Stromal cell of bone marrow (primary cell): ENCODE data around the gene NEDD1.

Experiments used
- DNase-seq: peaks from one replicate; pipeline ENCODE4 v3.0.0-alpha.2; 2012; ENCODE audit warnings: low read depth

The NEDD1 gene

GRCh38 chr12:96901175-96901574 lies 5.9 kb upstream of the NEDD1 start:
- DNase-seq: no peak

- no peak for DNase-seq
Observed at GRCh38 chr12:96902076-96902475, 5.0 kb upstream of the NEDD1 start.

DNA sequence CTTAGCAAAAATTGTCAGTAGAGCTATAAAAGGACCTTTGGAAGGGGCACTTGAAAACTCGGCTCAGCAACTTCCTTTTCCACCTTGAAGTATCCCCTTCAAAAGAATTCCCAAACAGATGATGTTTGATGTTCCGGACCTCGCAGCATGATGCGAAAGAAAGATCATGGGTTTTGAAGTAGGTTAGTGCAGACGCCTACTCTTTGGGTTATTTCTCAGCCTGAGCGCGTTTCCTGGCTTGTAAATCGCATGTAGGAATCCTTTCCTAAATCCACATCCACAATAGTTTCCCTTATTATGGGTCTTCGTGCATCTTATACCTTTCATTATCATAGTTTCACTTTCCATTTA lies 584 bp upstream of the NEDD1 start:
- no peak for DNase-seq

- DNase-seq: no peak
Observed at GRCh38 chr12:96907671-96908422, 790 bp downstream of the NEDD1 start.

DNA sequence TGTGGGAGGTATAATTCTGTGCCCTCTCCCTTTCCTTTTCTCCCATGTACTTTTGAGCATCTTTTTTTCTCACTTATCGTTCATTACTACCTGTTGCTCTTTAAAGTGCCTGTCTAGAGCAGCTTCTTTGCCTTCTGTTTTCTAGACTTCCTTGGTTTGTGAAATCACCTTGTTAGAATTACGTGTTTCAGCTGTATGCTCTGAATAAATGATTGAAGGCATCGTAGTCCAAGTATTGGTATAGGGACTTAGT lies 1.3 kb downstream of the NEDD1 start:
- no peak for DNase-seq

- DNase-seq: no peak
Observed at GRCh38 chr12:96912261-96912660, 5.2 kb downstream of the NEDD1 start.

DNA sequence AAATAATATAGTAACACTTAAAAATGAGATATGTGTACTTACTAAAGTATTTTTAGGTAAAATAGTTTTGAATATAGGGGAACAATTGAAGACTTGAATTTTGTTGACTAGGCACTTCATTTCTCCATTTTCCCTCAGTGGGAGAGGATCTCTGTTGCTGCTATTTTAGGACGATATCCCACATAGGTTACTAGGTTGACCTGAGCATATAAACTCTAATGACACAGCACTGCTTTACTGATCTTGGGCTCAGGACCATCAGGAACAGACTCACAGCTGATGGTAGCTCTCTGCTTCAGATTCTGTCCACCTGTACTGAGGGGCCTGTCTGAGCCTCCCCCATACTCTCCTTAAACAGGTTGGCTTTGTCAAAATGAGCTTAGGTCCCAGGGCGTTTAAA lies 5.9 kb downstream of the NEDD1 start:
- DNase-seq: no peak

DNA sequence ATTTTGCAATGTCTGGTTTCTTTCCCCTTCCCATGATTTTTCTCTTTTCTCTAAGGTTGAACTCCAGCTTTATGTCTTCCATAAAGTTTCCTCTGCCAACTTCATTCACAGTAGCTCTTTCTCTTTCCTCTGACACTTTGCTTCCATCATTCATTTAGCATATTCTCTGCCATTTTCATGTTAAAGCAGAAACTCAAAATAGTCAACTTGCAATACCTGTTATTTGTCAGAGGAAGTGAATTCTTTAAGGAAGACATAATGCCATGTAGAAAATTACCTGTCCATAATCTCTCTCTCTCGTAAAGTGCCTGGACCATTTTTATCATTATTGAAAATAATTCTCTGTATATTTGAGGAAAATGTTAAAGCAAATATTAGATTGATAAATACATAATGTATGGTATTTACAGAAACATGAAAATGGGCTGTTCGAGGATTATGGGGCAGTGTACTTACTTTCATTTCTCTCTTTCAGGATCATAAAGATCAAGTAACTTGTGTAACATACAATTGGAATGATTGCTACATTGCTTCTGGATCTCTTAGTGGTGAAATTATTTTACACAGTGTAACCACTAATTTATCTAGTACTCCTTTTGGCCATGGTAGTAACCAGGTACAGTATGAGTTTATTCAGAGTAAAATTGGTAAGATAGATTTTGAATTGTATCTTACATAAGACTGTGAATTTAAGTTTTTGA lies 12.6 kb downstream of the NEDD1 start:
- no peak for DNase-seq

GRCh38 chr12:96948782-96949181 lies 41.7 kb downstream of the NEDD1 start:
- no peak for DNase-seq

GRCh38 chr12:96979532-96979931 lies 72.5 kb downstream of the NEDD1 start:
- no peak for DNase-seq

- peak; percentile 84 for DNase-seq
Observed at GRCh38 chr12:96980991-96981414, 73.9 kb downstream of the NEDD1 start.

GRCh38 chr12:96981911-96982310 lies 74.9 kb downstream of the NEDD1 start:
- DNase-seq: no peak

- DNase-seq: no peak
Observed at GRCh38 chr12:96982671-96983070, 75.6 kb downstream of the NEDD1 start.

DNA sequence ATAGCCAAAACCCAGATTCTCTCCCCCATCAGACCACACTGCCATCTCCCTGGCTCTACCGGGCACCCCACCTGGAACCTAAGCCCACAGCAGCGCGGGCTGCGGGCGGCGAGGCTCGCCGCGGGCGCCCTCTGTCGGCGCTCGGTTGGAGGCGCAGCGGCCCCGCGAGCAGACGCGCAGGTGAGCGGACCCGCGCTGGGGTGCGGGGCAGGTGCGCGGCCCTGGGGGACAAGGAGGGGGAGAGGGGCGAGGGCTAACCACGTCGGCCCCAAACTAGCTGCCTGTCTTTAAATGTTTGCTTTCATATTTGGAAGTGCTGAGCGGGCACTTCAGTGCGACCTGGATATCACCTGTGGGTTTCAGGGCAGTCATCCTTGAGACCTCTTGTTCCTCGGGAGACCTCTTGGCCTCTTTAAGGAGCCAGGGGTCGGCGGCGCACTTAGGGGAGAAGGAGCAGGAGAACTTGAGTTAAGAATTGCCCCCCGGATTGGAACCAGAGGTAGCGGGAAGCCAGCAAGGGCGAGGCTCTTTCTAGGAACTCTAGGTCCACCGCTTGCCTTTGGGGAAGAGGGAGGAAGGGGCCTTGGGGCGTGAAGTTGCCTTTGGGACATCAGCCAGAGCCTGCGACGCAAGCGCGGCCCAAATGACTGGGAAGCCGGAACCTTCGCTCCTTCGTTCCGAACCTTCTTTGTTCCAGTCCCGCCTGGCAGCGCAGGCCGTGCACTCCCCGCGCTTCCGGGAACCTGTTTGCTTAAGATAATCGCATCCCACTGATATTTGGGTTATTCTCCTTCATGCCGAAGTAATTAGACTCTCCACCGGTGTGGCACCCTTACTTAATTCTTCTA lies 78.7 kb downstream of the NEDD1 start:
- DNase-seq: no peak

DNA sequence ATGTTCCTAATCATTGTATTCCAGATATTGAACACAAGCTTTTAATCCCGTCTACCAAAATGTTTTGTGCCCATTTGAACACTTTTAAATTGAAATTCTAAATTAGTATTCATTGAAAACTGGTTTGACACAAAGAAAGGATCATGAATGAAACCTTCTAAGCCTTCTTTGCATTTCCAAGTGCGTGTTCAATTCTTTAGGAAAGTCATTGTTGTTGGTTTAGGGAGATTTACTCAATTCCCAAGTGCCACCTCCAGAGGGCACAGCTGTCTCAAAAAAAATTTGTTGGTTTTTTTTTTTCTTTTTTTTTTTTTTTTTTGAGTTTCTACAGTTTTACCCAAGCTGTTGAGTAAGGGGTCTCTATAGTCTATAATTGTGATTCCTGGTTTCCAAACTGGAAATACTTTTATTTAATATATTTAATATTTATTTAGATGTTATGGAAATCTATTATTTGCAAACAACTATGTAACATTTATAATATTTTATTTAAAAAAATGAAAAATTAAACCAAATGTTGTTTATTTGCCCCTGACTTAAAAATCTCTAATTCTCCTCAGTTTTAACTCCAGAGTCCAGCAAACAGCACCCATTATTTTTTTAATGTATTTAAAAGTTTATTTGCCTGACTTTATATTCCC lies 79.9 kb downstream of the NEDD1 start:
- DNase-seq: peak; percentile 15

GRCh38 chr12:96988919-96989318 lies 81.9 kb downstream of the NEDD1 start:
- DNase-seq: no peak

GRCh38 chr12:96989916-96990315 lies 82.9 kb downstream of the NEDD1 start:
- DNase-seq: no peak

- DNase-seq: no peak
Observed at GRCh38 chr12:96994900-96995299, 87.8 kb downstream of the NEDD1 start.

GRCh38 chr12:96995861-96996260 lies 88.8 kb downstream of the NEDD1 start:
- DNase-seq: no peak

- DNase-seq: no peak
Observed at GRCh38 chr12:96997797-96998484, 90.9 kb downstream of the NEDD1 start.

DNA sequence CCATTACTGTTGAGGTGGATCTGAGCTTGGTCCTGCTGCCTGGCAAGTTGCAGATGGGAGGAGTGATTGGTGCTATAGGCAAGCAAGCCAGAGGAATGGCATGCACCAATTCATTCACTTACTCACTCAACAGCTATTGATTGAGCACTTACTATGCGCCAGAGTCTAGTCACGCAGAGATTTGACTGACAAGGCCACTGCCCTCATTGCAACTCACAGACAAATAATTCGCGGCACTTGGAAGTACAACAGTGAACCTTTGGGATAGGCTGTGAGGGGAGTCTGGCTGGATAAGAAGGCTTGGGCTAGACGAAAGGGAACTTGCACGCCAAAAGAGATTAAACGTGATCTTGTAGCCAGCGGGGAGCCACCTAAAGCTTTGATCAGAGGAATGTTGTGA lies 96.2 kb downstream of the NEDD1 start:
- DNase-seq: no peak
